GM12878 (cell line): Measurements from ENCODE around the gene PROSER2. TPM values are rescaled to one million over a fixed set of nuclear protein-coding genes. Genes with fewer than 3 reads are reported as not detected.

Experiments used
- ATAC-seq: fragments of 200-7000 bp; cut with Tn5 transposase; 3 replicates; pipeline ENCODE4 v1.9.1; 2020; ENCODE audit warnings: mild to moderate bottlenecking, moderate library complexity
- BruUV-seq: library from RNA; stranded (reverse); fragments of 400-500 nt; replicated peaks from 2 replicates; lab custom pipeline; 2021; lab: Mats Ljungman, UMichigan
- CTCF ChIA-PET: fragments of 300-600 bp; sonication (Branson Sonifier 250); formaldehyde crosslinking; extraction: SDS; loops from one replicate; lab custom pipeline; 2021; ENCODE audit warnings: inconsistent platforms; lab: Yijun Ruan, JAX
- POLR2A ChIA-PET: fragments of 350-600 bp; formaldehyde crosslinking; extraction: SDS; loops from one replicate; lab custom pipeline; 2021; ENCODE audit warnings: inconsistent platforms; lab: Charles Lee
- RAD21 ChIA-PET: fragments of 300-600 bp; sonication (Branson Sonifier 250); formaldehyde crosslinking; loops from one replicate; lab custom pipeline; 2023; ENCODE audit warnings: antibody characterized with exemption; ENCODE audit not compliant: unreplicated experiment; lab: Charles Lee
- SMC1A ChIA-PET: fragments of 300-600 bp; sonication (Branson Sonifier 250); formaldehyde crosslinking; loops from one replicate; lab custom pipeline; 2023; ENCODE audit not compliant: unreplicated experiment, uncharacterized antibody; lab: Charles Lee
- DNase-seq: peaks from one replicate; pipeline ENCODE4 v3.0.0-alpha.2; 2011; ENCODE audit warnings: low read depth, low spot score
- FAIRE-seq: peaks from 3 replicates; lab custom pipeline; 2011; peaks lifted over from hg19 to GRCh38; lab: Jason Lieb, UNC
- H2AFZ ChIP-seq: 2 replicates; pipeline ENCODE4 v1.6.0; 2011; ENCODE audit warnings: low read depth, low read length, control low read depth; ENCODE audit not compliant: control insufficient read depth
- H3K27ac ChIP-seq: 2 replicates; pipeline ENCODE4 v1.5.1; 2011; ENCODE audit warnings: control low read depth; ENCODE audit not compliant: control insufficient read depth, insufficient read depth
- H3K27me3 ChIP-seq, 2 experiments: replicated peaks in 1 of 2; 2 replicates each; pipeline versions ENCODE4 v1.6.0 to v1.6.1; 2011; ENCODE audit warnings: low read length in 1 of 2; ENCODE audit not compliant: control insufficient read depth in 2 of 2, insufficient read depth in 2 of 2
- H3K36me3 ChIP-seq, 2 experiments: 2 replicates each; pipeline ENCODE4 v1.5.1; 2011; ENCODE audit warnings: low read length in 1 of 2; ENCODE audit not compliant: control insufficient read depth in 2 of 2, insufficient read depth in 2 of 2
- H3K4me1 ChIP-seq: 2 replicates; pipeline ENCODE4 v1.6.1; 2011; ENCODE audit warnings: mild to moderate bottlenecking, low read length, moderate library complexity, mixed read lengths; ENCODE audit not compliant: control insufficient read depth, insufficient read depth
- H3K4me2 ChIP-seq: 2 replicates; pipeline ENCODE4 v1.6.0; 2011; ENCODE audit warnings: control low read depth; ENCODE audit not compliant: control insufficient read depth, insufficient read depth
- H3K4me3 ChIP-seq: fragments of 200-600 bp; sonication (generic); 2 replicates; pipeline ENCODE4 v1.5.1; 2016
- H3K79me2 ChIP-seq: 2 replicates; pipeline ENCODE4 v1.6.0; 2011; ENCODE audit warnings: low read length; ENCODE audit not compliant: control insufficient read depth, insufficient read depth
- H3K9ac ChIP-seq: 2 replicates; pipeline ENCODE4 v1.8.0; 2011; ENCODE audit warnings: low read length, control low read depth, mixed read lengths; ENCODE audit not compliant: control insufficient read depth, insufficient read depth
- H3K9me3 ChIP-seq: replicated peaks from 3 replicates; pipeline ENCODE4 v1.5.1; 2011; ENCODE audit warnings: mild to moderate bottlenecking, low read length; ENCODE audit not compliant: control insufficient read depth, insufficient read depth
- H4K20me1 ChIP-seq: 2 replicates; pipeline ENCODE4 v1.6.0; 2011; ENCODE audit not compliant: control insufficient read depth, insufficient read depth
- BCLAF1 ChIP-seq: fragments of 450-650 bp; IDR thresholded peaks from 2 replicates; pipeline ENCODE4 v1.6.1; 2017; ENCODE audit warnings: antibody characterized with exemption, mild to moderate bottlenecking, moderate library complexity
- ESRRA ChIP-seq: IDR thresholded peaks from 2 replicates; pipeline ENCODE4 v1.6.1; 2012; ENCODE audit warnings: mild to moderate bottlenecking, low read length, improper control_type of control experiment
- HSF1 ChIP-seq: fragments of 150-350 bp; IDR thresholded peaks from 2 replicates; pipeline ENCODE4 v1.6.1; 2014; ENCODE audit warnings: mild to moderate bottlenecking, low read depth, low read length
- MLLT1 ChIP-seq: fragments of 450-650 bp; IDR thresholded peaks from 2 replicates; pipeline ENCODE4 v1.6.1; 2016; ENCODE audit warnings: mild to moderate bottlenecking
- NKRF ChIP-seq: fragments of 450-650 bp; conservative IDR thresholded peaks from 2 replicates; pipeline ENCODE4 v1.6.1; 2017; ENCODE audit warnings: mild to moderate bottlenecking, moderate library complexity
- SIN3A ChIP-seq: IDR thresholded peaks from 2 replicates; pipeline ENCODE4 v1.6.1; 2012; ENCODE audit warnings: low read depth, low read length, improper control_type of control experiment
- SUPT20H ChIP-seq: IDR thresholded peaks from 2 replicates; pipeline ENCODE4 v1.6.1; 2011; ENCODE audit warnings: low read depth, mild to moderate bottlenecking, low read length, moderate library complexity, borderline replicate concordance; ENCODE audit not compliant: control insufficient read depth
- USF2 ChIP-seq: IDR thresholded peaks from 2 replicates; pipeline ENCODE4 v1.6.1; 2011; ENCODE audit warnings: low read depth, low read length, improper control_type of control experiment, borderline replicate concordance
- WGBS: methylation state at CpG from one replicate; pipeline ENCODE4 v1.1.6; 2016; ENCODE audit warnings: low lambda C conversion rate; ENCODE audit not compliant: insufficient replicate concordance, insufficient coverage; ENCODE audit errors: missing lambda C conversion rate; 5-methylcytosine and 5-hydroxymethylcytosine counted together
- in situ Hi-C: fragments of 300-500 bp; cut with MboI; formaldehyde crosslinking; loops from 9 replicates; pipeline ENCODE4 v1.14.3; 2018; ENCODE audit warnings: mixed read lengths
- intact Hi-C: fragments of 100-400 bp; cut with micrococcal nuclease; formaldehyde crosslinking; loops from one replicate; pipeline ENCODE4 v1.14.2; 2022; ENCODE audit not compliant: unreplicated experiment
- polyA plus RNA-seq, 11 experiments: library from polyadenylated mRNA; depleted of rRNA in 4 of 11; unstranded in 6 of 11; stranded (reverse) in 5 of 11; fragments of >200 nt; fragmentation: Nextera tagmentation in 4 of 11; fragmentation: Illumina TruSeq in 1 of 11; extraction: Ambion mirVana in 4 of 11; extraction: Trizol in 1 of 11; gene quantifications; 1 replicate in 1 of 11; 2 replicates in 10 of 11; pipeline versions ENCODE4 v1.2.1 to v1.2.3, GENCODE V29; 2011 to 2016; ENCODE audit warnings: inconsistent platforms in 2 of 11, missing spikeins in 2 of 11, low read depth in 1 of 11
- total RNA-seq, 4 experiments: library from RNA; depleted of rRNA in 3 of 4; stranded (reverse); fragments of >200 nt in 3 of 4; fragmentation: Illumina TruSeq in 1 of 4; extraction: Trizol in 1 of 4; gene quantifications; 2 replicates each; pipeline versions ENCODE4 v1.2.1 to v1.2.3, GENCODE V29; 2013 to 2021

PROSER2 gene
- total and polyA plus RNA-seq, 10 of the 15 experiments (the other 5 are each of a cell fraction or from before 2014, with no cell fraction given), result 0.04 to 0.25 (median 0.07) TPM; not detected in 6

- TF ChIP-seq HSF1 (no peak), MLLT1 (no peak), ESRRA (no peak), USF2 (no peak)
Measured at GRCh38 chr10:11835061-11835460, 11.9 kb downstream of the PROSER2 start (continued).

GRCh38 chr10:11835704-11836103 lies 12.5 kb downstream of the PROSER2 start:
- Histone ChIP-seq H3K27ac (no peak overlapping the region), H3K4me1 (no peaks in the 10 kb centered on the region), H3K4me2 (no peak overlapping the region), H3K9ac (no peak overlapping the region), H3K36me3 (no peaks in the 10 kb centered on the region), H3K27me3 (no peaks in the 10 kb centered on the region; a peak in 1 of 4 replicates), H3K9me3 (no peaks in the 10 kb centered on the region), H4K20me1 (no peaks in the 10 kb centered on the region), H3K79me2 (no peaks in the 10 kb centered on the region), H2AFZ (no peak overlapping the region), H3K4me3 (no peak overlapping the region)
- POLR2A ChIA-PET, result no interaction called here
- BruUV-seq, result no TSS peak
- RAD21 ChIA-PET, result no interaction called here
- no peak for DNase-seq
- SMC1A ChIA-PET, result interaction anchor here (0.7 kb wide), 1 partner anchor 10 kb away, joined by 3 read pairs; no protein-coding TSS in a partner anchor
- in situ Hi-C loops, result no loop called here
- CTCF ChIA-PET, result interaction anchor here (2.6 kb wide), 1 partner anchor 16 kb away, joined by 11 read pairs; no protein-coding TSS in a partner anchor
- WGBS, result 84% methylated on average over 8 of the region's 8 CpGs
- FAIRE-seq, result no peak
- no peak for ATAC-seq
- intact Hi-C loops, result no loop called here
- TF ChIP-seq SIN3A (no peak), SUPT20H (no peak), NKRF (no peak), BCLAF1 (no peak)
